IPS-NIHi7 (cell line): ENCODE results near the gene SPATA25.
"Not testable (repeated sequence)": the region's sequence is repeated elsewhere in the genome, so short reads cannot be mapped to it uniquely, and the experiment has no call there.

Experiments
- DNase-seq: peaks from one replicate; pipeline ENCODE4 v3.0.0; 2012; ENCODE audit warnings: mixed read lengths; ENCODE audit errors: extremely low spot score

SPATA25 gene, protein sequence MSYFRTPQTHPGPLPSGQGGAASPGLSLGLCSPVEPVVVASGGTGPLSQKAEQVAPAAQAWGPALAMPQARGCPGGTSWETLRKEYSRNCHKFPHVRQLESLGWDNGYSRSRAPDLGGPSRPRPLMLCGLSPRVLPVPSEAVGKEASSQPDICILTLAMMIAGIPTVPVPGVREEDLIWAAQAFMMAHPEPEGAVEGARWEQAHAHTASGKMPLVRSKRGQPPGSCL

DNA sequence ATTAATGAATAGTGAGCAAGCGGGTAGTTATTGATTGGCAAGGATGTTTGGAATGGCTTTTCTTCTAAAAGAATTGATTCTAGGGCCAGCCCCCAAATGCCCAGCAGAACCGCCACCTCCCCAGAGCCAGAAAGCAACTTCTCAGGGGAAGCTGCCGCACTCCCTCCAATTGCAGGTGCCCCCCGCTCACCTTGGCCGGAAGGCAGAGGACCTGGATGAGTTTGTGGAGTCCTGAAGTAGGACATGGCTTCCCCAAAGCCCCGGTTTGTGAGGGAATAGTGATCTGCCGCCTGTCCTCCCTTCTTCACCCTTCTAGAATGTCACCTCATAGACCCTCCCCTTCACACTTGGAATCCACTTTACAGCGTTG lies at the start of gene SPATA25:
SPATA25 (minus strand) TSS at position 277 of the 370 bp plus-strand sequence; CDS start at position 245, 32 bp downstream.
- DNase-seq, result no peak

DNA sequence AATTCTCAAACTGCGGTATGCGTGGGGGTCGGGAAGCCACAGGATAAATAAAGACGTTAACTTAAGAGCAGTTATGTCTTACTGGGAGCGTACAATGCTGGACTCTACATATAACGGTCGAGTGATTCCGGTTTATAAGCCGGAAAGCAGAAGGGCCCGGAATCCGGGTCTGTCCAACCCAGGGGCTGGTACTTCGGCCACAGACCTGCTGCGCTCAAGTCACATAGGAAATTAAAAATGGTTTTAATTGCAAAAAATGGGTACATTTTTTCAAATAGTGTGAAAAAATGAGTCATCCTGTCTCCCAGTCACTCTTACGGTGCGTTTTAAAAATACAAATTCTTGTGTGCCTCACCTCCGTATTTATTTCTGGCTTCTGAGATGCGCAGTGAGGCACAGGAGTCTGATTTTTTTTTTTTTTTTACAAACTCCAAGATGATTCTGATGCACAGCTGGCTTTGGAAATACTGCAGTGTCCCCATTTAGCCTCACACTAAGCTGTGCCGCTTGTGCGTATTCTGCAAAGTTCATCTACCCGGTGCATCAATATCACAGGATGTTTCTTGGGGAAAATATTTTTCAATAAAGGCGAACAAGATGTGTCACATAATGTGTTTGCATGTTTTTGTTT lies 48.1 kb upstream of the SPATA25 start:
- no peak for DNase-seq

DNA sequence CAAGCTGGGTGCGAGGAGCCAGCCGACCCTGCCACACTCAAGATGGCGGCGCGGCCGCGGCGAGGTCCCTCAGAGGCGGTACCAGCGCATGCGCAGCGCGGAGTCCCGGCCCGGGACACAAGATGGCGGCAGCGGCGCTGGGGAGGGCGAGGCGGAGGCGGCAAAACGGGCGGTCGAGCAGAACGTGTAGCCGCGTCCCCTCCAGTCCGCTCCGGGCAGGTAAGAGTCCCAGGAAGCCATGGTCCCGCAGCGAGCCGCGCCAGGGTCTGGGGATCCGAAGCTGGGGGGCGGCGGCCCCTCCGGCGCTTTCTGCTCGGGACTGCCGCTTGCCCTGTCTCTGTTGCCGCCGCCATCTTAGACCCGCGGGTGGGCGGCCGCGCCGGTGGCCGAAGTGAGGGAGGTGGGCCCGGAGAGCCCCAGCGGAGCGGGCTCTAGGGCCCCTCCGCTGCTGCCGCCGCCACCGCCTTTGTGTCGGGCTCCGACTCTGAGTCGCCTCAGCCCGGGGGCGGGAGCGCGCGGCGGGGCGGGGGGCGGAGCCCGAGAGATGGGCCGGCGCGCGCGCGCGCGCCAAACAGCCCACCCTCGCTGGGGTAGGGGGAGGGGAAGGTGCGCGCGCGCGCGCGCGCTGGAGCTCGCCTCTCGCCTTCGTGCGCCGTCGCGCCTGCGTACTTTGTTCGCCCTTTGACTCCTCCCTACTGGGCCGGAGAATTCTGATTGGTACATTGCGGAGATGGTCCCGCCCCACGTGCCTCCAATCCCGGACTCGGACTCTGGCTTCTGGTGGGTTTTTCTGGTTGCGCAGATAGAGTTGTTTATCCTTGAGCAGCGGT lies 47.4 kb upstream of the SPATA25 start, which contains the start of gene PCIF1:
PCIF1 (plus strand) TSS at position 98 of the 830 bp plus-strand sequence. CDS start 4,317 bp downstream, outside the sequence.
- peak; percentile 99 for DNase-seq

DNA sequence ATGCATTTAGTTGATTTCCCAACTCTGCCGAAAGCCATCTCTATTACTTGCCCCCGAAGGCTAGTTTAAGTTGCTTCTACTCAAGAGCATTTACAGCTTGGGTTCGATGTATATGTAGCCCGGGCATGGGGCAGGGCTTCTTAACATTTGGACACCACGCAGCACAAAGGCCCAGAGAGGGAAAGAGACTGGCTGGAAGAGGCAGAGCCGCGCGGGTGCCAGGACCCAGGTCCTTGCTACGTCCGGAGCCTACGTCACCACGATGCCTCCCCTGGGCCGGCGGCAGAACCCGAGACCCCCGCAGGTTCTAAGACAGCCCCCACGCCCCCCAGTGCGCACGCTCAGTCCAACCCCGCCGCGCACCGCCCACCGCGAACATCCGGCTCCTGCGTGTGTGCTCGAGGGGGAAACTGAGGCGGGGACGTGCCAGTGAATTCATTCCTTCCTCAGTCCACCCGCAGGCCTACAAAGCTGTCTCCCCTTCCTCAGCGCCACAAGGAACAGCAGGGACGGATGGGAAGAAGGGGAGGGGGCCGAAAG lies 46.7 kb upstream of the SPATA25 start:
- peak; percentile 51 for DNase-seq

DNA sequence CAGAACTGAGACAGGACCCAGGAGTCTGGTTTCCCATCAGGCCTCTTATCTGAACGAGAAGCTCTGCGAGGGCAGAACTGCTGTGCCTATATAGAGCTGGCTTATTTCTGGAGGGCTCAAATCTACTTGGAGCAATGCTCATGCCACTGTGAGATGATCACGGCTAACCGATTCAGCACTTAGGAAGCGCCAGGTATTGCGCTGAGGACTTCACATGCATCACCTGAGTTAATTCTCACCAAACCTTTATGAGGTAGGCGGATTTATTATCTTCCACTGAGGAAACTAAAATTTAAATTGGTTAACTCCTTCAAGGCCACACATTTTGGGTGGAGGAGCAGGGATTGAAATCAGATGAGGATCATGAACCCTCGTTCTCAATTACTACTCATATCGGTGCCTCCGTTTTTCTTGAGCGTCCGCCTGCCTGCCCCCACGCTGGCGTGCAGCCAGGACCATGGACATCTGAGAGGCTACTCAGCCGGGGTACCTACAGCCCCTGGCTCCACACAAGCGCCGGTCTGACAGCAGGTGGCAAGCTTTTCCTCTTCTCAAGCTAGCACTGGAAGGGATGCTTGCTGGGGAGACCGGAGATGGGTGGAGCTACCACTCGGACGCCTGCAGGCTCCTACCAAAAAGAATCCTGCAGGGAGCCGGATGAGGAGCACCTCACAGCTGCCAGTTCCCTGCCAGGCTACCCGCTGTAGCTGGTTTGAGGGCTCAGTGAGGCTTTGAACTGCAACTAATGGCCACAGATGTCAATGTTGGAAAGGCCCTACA lies 46.0 kb upstream of the SPATA25 start:
- DNase-seq, result peak; percentile 91

DNA sequence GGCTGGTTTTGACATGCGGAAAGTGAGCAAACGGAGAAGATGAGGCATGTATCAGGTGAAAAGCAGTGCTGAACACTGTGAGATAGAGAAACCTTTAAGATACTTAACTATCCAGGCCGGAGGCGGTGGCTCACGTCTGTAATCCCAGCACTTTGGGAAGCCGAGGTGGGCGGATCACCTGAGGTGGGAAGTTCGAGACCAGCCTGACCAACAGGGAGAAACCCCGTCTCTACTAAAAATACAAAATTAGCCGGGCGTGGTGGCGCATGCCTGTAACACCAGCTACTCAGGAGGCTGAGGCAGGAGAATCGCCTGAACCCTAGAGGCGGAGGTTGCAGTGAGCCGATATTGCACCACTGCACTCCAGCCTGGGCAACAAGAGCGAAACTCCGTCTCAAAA lies 44.3 kb upstream of the SPATA25 start:
- DNase-seq, result not testable (repeated sequence)

DNA sequence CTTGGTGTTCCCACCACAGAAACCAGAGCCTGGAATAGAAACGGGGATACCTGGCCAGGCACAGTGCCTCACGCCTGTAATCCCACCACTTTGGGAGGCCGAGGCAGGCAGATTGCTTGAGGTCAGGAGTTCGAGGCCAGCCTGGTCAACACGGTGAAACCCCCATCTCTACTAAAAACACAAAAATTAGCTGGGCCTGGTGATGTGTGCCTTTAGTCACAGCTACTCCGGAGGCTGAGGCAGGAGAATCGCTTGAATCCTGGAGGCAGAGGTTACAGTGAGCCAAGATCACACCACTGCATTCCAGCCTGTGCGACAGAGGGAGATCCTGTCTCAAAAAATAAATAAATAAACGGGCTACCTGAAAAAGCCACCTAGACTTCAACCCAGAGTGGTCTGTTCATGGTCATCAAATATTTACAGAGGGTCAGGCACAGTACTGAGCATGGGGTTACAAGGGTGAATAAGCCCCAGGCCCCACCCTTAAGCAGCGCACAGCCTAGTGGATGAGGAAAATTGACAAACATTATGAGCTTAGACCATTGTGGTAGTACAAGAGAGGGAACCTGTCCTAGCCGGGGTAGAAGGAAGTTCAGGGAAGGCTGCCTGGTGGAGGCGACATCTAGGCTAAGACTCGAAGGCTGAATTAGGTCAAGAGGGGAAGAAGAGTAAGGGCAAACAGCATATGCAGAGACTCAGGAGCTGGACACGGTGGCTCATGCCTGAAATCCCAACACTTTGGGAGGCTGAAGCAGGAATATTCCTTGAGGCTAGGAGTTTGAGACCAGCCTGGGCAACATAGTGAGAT lies 39.9 kb upstream of the SPATA25 start:
- DNase-seq, result no peak

DNA sequence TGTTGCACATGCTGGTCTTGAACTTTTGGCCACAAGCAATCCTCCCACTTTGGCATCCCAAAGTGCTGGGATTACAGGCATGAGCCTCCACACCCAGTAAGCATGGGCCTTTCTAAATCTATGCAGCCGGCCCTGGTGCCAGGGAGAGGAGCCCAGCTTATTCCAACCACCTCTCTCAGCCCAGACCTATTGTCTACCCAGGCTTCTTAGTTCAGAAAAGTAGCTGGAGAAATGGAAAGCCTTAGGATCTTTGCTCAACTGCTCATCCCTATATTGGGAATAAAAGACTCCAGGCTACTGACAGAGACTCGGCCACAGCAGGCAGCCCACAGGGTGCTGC lies 39.3 kb upstream of the SPATA25 start:
- no peak for DNase-seq

DNA sequence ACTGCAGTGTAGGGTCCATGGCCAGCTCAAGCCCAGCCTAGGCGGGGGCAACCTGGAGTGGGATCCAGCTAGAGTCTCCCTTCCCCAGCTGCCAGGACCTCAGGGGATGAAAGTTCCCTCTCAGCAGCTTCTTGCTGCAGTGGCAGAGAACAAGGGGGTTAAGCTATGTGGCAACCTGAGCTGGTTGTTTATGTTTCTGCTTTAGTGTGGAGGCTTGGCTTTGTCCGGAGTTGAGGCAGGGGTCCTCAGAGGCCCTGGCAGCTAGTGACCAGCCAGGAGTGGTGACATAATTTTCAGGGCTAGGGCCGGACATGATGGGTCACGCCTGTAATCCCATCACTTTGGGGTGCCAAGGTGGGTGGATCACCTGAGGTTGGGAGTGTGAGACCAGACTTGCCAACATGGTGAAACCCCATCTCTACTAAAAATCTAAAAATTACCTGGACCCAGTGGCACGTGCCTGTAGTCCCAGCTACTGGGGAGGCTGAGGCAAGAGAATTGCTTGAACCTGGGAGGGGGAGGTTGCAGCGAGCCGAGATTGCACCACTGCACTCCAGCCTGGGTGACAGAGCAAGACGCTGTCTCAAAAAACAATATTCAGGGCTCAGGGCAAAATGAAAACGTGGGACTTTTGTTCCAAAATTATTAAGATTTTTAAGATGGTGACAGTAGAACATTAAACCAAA lies 38.5 kb upstream of the SPATA25 start:
- DNase-seq, result no peak

DNA sequence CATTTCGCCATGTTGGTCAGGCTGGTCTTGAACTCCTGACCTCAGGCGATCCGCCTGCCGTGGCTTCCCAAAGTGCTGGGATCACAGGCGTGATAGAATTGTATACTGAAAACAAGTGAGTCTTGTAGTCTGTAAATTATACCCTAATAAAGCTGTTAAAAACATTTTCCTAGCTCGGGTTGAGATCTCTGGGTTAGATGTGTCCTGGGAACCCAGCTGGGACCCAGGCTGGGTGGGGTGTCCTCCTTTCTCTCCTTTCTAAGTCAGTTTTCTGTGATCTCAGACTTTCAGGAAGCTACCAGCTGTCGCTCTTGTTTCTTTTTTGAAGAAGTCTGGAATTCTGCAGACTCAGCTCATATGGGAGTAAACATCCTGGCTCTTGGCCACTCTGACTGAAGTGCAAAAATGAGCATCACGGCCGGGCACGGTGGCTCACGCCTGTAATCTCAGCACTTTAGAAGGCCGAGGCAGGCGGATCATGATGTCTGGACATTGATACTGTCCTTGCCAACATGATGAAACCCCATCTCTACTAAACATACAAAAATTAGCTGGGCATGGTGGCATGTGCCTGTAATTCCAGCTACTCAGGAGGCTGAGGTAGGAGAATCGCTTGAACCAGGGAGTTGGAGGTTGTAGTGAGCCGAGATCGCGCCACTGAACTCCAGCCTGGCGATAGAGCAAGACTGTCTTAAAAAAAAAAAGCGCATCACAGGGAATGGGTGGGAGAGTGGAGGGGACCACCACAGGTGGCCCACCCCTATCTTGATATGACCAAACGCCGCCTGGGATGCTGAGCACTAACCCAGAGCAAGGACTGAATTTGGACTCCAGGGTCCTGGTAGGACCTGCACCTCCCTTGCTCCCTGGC lies 37.2 kb upstream of the SPATA25 start:
- DNase-seq, result no peak

DNA sequence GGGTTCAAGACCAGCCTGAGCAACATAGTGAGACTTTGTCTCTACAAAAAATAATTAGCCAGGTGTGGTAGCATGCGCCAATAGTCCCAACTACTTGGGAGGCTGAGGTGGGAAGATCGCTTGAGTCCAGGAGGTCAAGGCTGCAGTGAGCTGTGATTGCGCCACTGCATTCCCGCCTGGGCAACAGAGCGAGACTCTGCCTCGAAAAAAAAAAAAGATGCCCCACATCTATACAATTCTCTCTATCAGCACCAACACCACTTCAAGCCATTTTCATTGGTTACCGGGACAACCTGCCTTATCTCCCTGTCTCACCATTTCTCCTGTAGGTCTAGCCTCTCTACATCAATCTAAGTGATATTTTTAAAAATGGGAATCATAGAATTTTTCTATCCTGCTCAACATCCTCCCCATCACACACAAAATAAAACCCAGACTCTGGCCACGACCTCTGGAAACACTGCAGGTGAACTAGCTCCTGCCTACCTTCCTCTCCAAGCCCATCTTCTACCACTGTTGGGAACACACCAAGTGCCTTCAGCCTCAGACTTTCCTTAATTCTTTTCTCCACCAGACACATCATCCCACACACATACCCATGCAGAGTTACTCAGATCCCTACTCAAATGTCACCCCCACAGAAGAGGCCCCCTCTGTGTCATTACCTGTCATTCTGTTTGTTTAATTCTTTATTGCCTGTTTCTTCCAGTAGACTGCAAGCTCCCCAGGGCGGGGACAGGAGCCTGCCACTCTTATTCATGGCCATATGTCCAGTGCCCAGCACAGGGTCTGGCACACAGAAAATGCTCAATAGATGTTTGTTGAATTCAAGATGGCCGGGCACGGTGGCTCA lies 34.1 kb upstream of the SPATA25 start:
- no peak for DNase-seq

DNA sequence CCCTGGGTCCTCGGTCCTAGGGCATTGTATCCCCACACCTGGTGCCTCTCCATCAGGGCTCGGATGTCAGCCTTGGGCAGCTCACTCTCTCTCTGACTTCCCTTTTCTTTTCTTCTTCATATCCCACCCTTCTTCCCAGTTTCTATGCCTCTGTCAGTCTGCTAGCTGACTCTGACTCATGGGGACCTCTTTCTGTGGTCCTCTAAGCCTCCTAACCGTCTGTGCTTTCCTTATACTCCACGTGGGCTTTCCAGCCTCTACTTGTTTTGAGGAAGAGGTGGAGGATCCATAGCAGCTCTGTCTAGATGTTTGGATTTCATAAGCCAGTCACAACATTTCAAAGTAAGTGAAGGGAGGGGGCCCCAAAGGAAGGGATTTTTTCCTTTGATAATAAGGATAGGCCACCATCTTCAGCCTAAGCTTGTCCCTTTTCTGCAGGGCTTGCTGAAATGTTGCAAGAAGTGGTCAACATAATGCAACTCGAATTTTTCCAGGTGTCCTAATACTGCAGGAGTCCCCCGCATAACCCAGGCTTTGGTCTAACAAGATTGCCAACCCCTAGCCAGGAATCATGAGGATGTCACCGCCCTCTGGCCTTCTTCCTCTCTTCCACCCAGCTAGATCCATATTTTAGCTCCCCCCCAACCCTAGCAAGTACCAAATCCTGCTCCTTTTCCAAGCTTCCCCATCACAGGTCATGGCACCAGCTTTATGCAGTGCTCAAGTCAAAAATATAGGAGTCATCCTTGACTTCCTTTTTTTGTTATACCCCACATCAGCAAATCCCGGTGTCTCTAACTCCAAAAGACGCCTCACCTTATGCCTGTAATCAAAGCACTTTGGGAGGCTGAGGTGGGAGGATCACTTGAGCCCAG lies 33.3 kb upstream of the SPATA25 start:
- no peak for DNase-seq

DNA sequence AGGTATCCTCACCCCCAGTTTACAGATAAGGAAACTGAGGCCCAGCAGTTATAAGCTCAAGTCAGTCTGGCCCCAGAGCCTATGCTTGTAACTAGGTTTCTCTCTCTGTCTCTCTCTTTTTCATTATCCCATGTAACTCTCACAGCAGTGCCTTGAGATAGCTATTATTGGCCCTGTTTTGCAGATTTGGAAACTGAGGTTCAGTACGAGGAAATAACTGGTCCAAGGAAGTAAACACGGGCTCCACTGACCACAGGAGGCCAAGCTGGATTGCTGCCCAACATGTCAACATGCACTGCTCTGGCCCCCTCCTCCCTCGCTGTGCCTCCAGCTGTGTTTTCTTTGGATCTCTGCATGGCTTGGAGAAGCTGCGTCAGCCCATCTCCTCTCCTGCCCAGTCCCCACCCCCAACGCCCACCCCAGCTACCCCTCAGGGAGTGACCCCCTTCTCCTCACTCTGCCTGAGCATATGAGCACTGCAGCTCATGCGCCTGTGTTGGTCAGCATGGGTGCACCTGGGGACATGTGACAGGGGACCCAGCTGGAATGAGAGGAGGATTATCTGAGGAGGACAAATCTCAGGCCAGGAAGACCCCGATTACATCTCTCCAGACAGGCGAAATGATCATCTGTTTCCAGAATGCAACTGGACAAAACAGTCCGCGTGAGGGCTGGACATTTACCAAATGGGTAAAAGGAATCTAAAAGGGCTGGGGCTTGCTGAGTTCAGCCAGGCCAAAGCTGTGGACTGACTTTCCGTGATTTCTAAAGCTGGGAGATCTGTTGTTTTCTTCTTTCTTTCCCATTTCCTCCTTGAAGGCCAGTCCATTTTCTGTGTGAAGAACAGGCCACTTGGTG lies 32.3 kb upstream of the SPATA25 start:
- no peak for DNase-seq

DNA sequence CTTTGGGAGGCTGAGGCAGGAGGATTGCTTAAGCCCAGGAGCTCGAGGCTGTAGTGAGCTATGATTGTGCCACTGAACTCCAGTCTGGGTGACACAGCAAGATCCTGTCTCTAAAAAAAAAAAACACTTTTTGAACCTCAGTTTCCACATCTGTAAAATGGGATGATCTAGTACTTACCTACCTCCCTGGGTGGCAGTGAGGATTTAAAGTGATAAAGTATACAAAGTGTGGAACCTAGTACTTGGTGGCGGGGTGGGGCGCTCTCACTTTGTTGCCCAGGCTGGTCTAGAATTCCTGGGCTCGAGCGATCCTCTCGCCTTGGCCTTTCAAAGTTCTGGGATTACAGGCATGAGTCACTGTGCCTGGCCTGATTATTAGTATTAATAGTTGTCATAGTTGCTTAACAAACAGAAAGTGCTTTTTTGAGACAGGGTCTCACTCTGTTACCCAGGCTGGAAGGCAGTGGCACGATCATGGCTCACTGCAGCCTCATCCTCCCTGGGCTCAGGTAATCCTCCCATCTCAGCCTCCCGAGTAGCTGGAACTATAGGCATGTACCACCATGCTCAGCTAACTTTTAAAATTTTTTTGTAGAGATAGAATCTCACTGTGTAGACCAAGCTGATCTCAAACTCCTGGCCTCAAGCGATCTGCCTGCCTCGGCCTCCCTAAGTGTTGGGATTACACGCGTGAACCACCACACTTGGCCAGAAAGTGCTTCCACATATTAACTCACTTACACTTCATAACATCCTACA lies 31.5 kb upstream of the SPATA25 start:
- no peak for DNase-seq

DNA sequence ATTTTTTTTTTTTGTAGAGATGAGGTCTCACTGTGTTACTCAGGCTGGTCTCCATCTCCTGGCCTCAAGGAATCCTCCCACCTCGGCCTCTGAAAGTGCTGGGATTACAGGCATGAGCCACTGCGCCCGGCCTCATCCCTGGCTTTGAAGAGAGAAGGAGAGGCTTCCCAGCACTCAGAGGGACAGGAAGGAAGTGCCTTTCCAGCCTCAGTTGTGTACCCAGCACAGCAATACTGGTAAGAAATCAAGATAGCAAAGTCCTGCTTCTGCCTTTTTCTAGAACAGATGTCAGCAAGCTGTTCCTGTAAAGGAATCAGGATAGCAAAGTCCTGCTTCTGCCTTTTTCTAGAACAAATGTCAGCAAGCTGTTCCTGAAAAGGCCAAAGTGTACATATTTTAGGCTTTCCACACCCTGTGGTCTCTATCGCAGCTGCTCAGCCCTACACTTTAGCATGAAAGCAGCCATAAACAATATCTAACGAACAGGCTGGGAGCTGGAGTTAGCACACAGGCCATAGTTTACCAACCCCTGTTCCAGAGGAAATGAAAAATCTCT lies 30.8 kb upstream of the SPATA25 start:
- DNase-seq, result no peak
